GM21619 (cell line): ENCODE results near the gene KEL.
A peak's percentile ranks its signal among the peaks of the same experiment; 100 is the strongest.

Source experiments
- ATAC-seq: cut with Tn5 transposase; IDR thresholded peaks from one replicate; pipeline ENCODE4 v1.9.1; 2021; ENCODE audit not compliant: unreplicated experiment

KEL gene

GRCh38 chr7:142961595-142961972, 579 bp downstream of the KEL start:
- ATAC-seq: no peak

- no peak for ATAC-seq
These were observed 1.1 kb downstream of the KEL start for GRCh38 chr7:142960955-142961512.

- ATAC-seq: no peak
These were observed 3.0 kb downstream of the KEL start for GRCh38 chr7:142959202-142959601.

- ATAC-seq: no peak
These were observed 4.4 kb downstream of the KEL start for GRCh38 chr7:142957723-142958122.

- no peak for ATAC-seq
These were observed 5.1 kb downstream of the KEL start for GRCh38 chr7:142956951-142957623.

- peak; percentile 66 for ATAC-seq
These were observed 7.4 kb downstream of the KEL start for GRCh38 chr7:142954680-142955268.

GRCh38 chr7:142950235-142950634, 11.9 kb downstream of the KEL start:
- ATAC-seq: no peak

- ATAC-seq: no peak
These were observed 13.6 kb downstream of the KEL start for GRCh38 chr7:142948603-142949002.

- ATAC-seq: no peak
These were observed 17.2 kb downstream of the KEL start for GRCh38 chr7:142945001-142945400.

GRCh38 chr7:142943706-142944268, 18.4 kb downstream of the KEL start:
- ATAC-seq: no peak

GRCh38 chr7:142942746-142943145, 19.4 kb downstream of the KEL start:
- ATAC-seq: no peak

GRCh38 chr7:142941541-142941940, 20.6 kb downstream of the KEL start:
- no peak for ATAC-seq

GRCh38 chr7:142940966-142941535, 21.1 kb downstream of the KEL start:
- ATAC-seq: no peak

- no peak for ATAC-seq
These were observed 22.8 kb downstream of the KEL start, which contains the start of gene LLCFC1 for GRCh38 chr7:142939226-142939910. LLCFC1 (plus strand) TSS chr7:142939484; CDS start chr7:142939622, 138 bp downstream.

- no peak for ATAC-seq
These were observed 23.6 kb downstream of the KEL start for GRCh38 chr7:142938611-142939010.

- ATAC-seq: no peak
These were observed 26.1 kb downstream of the KEL start for GRCh38 chr7:142935941-142936565.

- no peak for ATAC-seq
These were observed 28.1 kb downstream of the KEL start for GRCh38 chr7:142934056-142934455.

GRCh38 chr7:142933624-142934023, 28.5 kb downstream of the KEL start, which contains the start of gene TRPV5:
TRPV5 (minus strand) TSS chr7:142933746; CDS start chr7:142933459, 287 bp downstream.
- ATAC-seq: no peak

GRCh38 chr7:142933092-142933475, 29.1 kb downstream of the KEL start:
- no peak for ATAC-seq

GRCh38 chr7:142932386-142933091, 29.6 kb downstream of the KEL start:
- no peak for ATAC-seq
